Gastroesophageal sphincter (tissue), 4 donors: Measurements from ENCODE around the gene OTOGL. TPM values are rescaled to one million over a fixed set of nuclear protein-coding genes. Genes with fewer than 3 reads are reported as not detected.

Source experiments
- ATAC-seq: fragments of 150-250 bp; one replicate; pipeline ENCODE4 v1.9.1; 2016; ENCODE audit warnings: mild to moderate bottlenecking, moderate library complexity
- H3K27ac ChIP-seq, 4 donors: fragments of 200-600 bp; sonication (generic) in 3 of 4; 1 replicate in 3 of 4; 2 replicates in 1 of 4; pipeline ENCODE4 v1.5.1; 2016 to 2019
- H3K27me3 ChIP-seq: fragments of 200-600 bp; sonication (generic); one replicate; pipeline ENCODE4 v1.5.1; 2019
- H3K36me3 ChIP-seq, 2 donors: fragments of 200-600 bp; sonication (generic); one replicate each; pipeline ENCODE4 v1.5.1; 2019; ENCODE audit warnings: control low read depth in 1 of 2
- H3K4me1 ChIP-seq, 3 donors: fragments of 200-600 bp; sonication (generic); 1 replicate in 2 of 3; 2 replicates in 1 of 3; pipeline ENCODE4 v1.5.1; 2016 to 2019; ENCODE audit warnings: control low read depth in 2 of 3
- H3K4me3 ChIP-seq, 2 donors: fragments of 200-600 bp; sonication (generic); one replicate each; pipeline ENCODE4 v1.5.1; 2019; ENCODE audit warnings: mild to moderate bottlenecking in 1 of 2, moderate library complexity in 1 of 2
- H3K9me3 ChIP-seq, 3 donors: fragments of 200-600 bp; sonication (generic); one replicate each; pipeline ENCODE4 v1.5.1; 2017 to 2019; ENCODE audit warnings: control low read depth in 2 of 3
- EP300 ChIP-seq: sonication (generic); formaldehyde crosslinking; IDR thresholded peaks from one replicate; pipeline ENCODE4 v1.6.1; 2017; ENCODE audit warnings: antibody characterized with exemption, mild to moderate bottlenecking
- POLR2A ChIP-seq, 2 donors: fragments of 450-650 bp; IDR thresholded peaks; one replicate each; pipeline ENCODE4 v1.6.1; 2017; ENCODE audit warnings: antibody characterized with exemption in 2 of 2, mild to moderate bottlenecking in 2 of 2, moderate library complexity in 1 of 2
- POLR2AphosphoS5 ChIP-seq: sonication (generic); formaldehyde crosslinking; IDR thresholded peaks from one replicate; pipeline ENCODE4 v1.6.1; 2017; ENCODE audit warnings: antibody characterized with exemption
- WGBS, 2 donors: methylation state at CpG; one replicate each; pipeline ENCODE4 v1.1.5; 2018; ENCODE audit warnings: low coverage in 1 of 2; 5-methylcytosine and 5-hydroxymethylcytosine counted together
- total RNA-seq, 4 donors: library from RNA; depleted of rRNA; stranded (reverse); fragments of >200 nt; gene quantifications; one replicate each; pipeline ENCODE4 v1.1.0, GENCODE V29; 2016
- TF ChIP-seq, protein P1 (sequence below), 4 experiments: fragments of 200-600 bp in 2 of 4; fragments of 450-650 bp in 2 of 4; sonication (generic) in 1 of 4; IDR thresholded peaks; one replicate each; pipeline ENCODE4 v1.5.1; 2017 to 2019; ENCODE audit warnings: antibody characterized with exemption in 4 of 4, mild to moderate bottlenecking in 2 of 4, moderate library complexity in 2 of 4

The OTOGL gene
- total RNA-seq, 4 donors from 2014 or later = 0.47 to 1.7 (median 1.4) TPM

DNA sequence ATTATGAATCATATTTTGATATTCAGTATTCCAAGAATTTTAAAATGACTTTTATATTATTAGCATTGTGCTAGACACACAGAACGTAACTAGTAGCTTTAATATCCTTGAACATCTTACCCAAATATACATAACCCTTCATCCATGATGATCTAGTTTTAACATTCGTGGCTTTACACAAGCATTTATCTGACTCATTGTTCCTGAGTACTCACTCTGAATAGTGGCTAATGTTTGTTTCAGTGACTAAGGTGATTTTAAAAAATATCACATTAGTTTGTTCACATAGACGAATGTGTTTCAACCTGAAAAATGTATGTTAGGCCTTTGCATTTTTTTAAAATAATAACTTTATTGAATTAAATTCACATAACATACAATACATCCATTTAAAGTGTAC is 264.7 kb downstream of the OTOGL start:
- no peak for TF ChIP-seq POLR2AphosphoS5
- TF ChIP-seq, protein P1, sequence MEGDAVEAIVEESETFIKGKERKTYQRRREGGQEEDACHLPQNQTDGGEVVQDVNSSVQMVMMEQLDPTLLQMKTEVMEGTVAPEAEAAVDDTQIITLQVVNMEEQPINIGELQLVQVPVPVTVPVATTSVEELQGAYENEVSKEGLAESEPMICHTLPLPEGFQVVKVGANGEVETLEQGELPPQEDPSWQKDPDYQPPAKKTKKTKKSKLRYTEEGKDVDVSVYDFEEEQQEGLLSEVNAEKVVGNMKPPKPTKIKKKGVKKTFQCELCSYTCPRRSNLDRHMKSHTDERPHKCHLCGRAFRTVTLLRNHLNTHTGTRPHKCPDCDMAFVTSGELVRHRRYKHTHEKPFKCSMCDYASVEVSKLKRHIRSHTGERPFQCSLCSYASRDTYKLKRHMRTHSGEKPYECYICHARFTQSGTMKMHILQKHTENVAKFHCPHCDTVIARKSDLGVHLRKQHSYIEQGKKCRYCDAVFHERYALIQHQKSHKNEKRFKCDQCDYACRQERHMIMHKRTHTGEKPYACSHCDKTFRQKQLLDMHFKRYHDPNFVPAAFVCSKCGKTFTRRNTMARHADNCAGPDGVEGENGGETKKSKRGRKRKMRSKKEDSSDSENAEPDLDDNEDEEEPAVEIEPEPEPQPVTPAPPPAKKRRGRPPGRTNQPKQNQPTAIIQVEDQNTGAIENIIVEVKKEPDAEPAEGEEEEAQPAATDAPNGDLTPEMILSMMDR (IDR thresholded peaks at IDR 0.05) = no peak
- TF ChIP-seq EP300 = no peak
- TF ChIP-seq POLR2A (IDR thresholded peaks at IDR 0.05) = no peak

DNA sequence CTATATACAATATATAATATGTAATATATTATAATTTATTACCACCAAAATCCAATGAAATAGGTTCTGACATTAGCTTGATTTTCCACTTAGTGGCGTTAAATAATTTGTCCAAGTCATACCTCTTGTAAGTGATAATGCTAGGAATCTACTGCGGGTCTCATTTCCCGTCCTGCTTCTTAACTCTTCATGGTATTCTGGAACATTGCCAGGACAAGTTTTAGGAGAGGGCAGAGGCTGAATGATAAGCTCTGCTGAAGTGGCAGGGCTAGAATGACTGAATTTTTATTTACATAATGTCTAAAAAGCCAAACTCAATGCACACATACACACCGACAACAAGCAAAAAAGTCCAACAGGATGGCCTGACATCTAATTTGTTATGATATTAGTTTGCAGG is 274.3 kb downstream of the OTOGL start:
- ATAC-seq = no peak
- TF ChIP-seq EP300 = no peak
- TF ChIP-seq POLR2A (IDR thresholded peaks at IDR 0.05) = no peak
- TF ChIP-seq, protein P1 (IDR thresholded peaks at IDR 0.05) = no peak
- no peak for TF ChIP-seq POLR2AphosphoS5
- Histone ChIP-seq H3K4me1 (no peaks in the 10 kb centered on the region), H3K36me3 (no peaks in the 10 kb centered on the region), H3K27me3 (no peaks in the 10 kb centered on the region), H3K27ac (no peak overlapping the region), H3K9me3 (no peaks in the 10 kb centered on the region), H3K4me3 (no peak overlapping the region)
- WGBS, 2 donors = 50 to 91% methylated on average over 4 of the region's 4 CpGs

More for the DNA sequence above, 264.7 kb downstream of the OTOGL start:
- Histone ChIP-seq H3K36me3 (no peaks in the 10 kb centered on the region), H3K9me3 (no peaks in the 10 kb centered on the region), H3K27me3 (no peaks in the 10 kb centered on the region), H3K27ac (no peak overlapping the region), H3K4me3 (no peak overlapping the region), H3K4me1 (no peaks in the 10 kb centered on the region)
- WGBS, 2 donors = 89 to 94% methylated on average over 3 of the region's 3 CpGs
- ATAC-seq = no peak

DNA sequence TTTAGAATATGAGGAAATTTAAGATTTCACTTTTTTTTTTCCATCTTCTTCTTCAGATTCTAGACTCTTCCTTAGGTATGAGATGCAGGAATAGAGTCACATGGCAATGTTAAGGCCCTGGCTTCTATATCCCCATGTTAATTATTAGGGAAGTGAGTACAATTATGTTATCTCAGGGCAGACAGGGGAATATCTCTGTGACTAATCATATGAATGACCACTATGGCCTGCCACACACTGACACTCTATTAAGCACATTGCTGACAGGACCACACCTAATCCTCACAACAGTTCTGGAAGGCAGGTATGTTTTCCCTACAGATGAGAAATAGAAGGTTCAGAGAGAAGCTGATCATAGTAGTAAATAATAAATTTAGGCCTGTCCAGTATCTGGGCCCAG is 275.3 kb downstream of the OTOGL start:
- H3K9me3 ChIP-seq = no peaks in the 10 kb centered on the region
- no peaks in the 10 kb centered on the region for H3K27me3 ChIP-seq
- H3K36me3 ChIP-seq = no peaks in the 10 kb centered on the region
- TF ChIP-seq EP300 (no peak), POLR2A (IDR thresholded peaks at IDR 0.05) (no peak)
- TF ChIP-seq, protein P1 (IDR thresholded peaks at IDR 0.05) = no peak
- H3K27ac ChIP-seq = no peak overlapping the region
- ATAC-seq = no peak
- no peaks in the 10 kb centered on the region for H3K4me1 ChIP-seq
- H3K4me3 ChIP-seq = no peak overlapping the region

- WGBS, 2 donors = 65 to 88% methylated on average over 4 of the region's 4 CpGs
- Histone ChIP-seq H3K4me3 (no peak overlapping the region), H3K27me3 (no peaks in the 10 kb centered on the region), H3K9me3 (no peaks in the 10 kb centered on the region), H3K27ac (no peak overlapping the region), H3K36me3 (no peaks in the 10 kb centered on the region), H3K4me1 (no peaks in the 10 kb centered on the region)
- TF ChIP-seq POLR2A (IDR thresholded peaks at IDR 0.05) = no peak
- no peak for TF ChIP-seq POLR2AphosphoS5
- TF ChIP-seq EP300 = no peak
- TF ChIP-seq, protein P1 (IDR thresholded peaks at IDR 0.05) = no peak
- ATAC-seq = no peak
These were observed 277.9 kb downstream of the OTOGL start for GRCh38 chr12:80377140-80377794.

- no peak overlapping the region for H3K4me3 ChIP-seq
- TF ChIP-seq, protein P1 (IDR thresholded peaks at IDR 0.05) = no peak
- TF ChIP-seq EP300 = no peak
- TF ChIP-seq POLR2A (IDR thresholded peaks at IDR 0.05) = no peak
- no peak for TF ChIP-seq POLR2AphosphoS5
- no peak for ATAC-seq
- H3K9me3 ChIP-seq = no peaks in the 10 kb centered on the region
- H3K36me3 ChIP-seq = no peaks in the 10 kb centered on the region
- no peak overlapping the region for H3K27ac ChIP-seq
- no peaks in the 10 kb centered on the region for H3K27me3 ChIP-seq
- H3K4me1 ChIP-seq = no peaks in the 10 kb centered on the region
These were observed 281.8 kb downstream of the OTOGL start for GRCh38 chr12:80381121-80381520.
